K562 (cell line): ENCODE results near the gene IL4I1. TPM values are rescaled to one million over a fixed set of nuclear protein-coding genes. Genes with fewer than 3 reads are reported as not detected.
A peak's percentile ranks its signal among the peaks of the same experiment; 100 is the strongest.

Source experiments
- BDP1 ChIP-seq: IDR thresholded peaks from 3 replicates; pipeline ENCODE4 v1.6.1; 2011; ENCODE audit not compliant: insufficient read length, insufficient read depth
- CBX2 ChIP-seq: fragments of 200-600 bp; sonication (generic); IDR thresholded peaks from one replicate; pipeline ENCODE4 v1.6.1; 2012; ENCODE audit warnings: mild to moderate bottlenecking, low read length, inconsistent platforms; ENCODE audit not compliant: insufficient read depth, poor library complexity, severe bottlenecking
- DMBX1 ChIP-seq: fragments of 250-450 bp; sonication (Bioruptor Pico); IDR thresholded peaks from 2 replicates; pipeline ENCODE4 v1.8.0; 2022; ENCODE audit warnings: inconsistent platforms, mild to moderate bottlenecking, moderate library complexity, borderline replicate concordance
- FOSL1 ChIP-seq: fragments of 200-800 bp; sonication (Bioruptor generic); conservative IDR thresholded peaks from 2 replicates; pipeline ENCODE4 v1.6.1; 2016; ENCODE audit warnings: missing genetic modification characterization, missing compliant biosample characterization
- GABPB1 ChIP-seq: sonication (generic); formaldehyde crosslinking; IDR thresholded peaks from 2 replicates; pipeline ENCODE4 v1.8.0; 2022; ENCODE audit warnings: mild to moderate bottlenecking, missing genetic modification reagents
- MTA3 ChIP-seq: fragments of 450-650 bp; formaldehyde crosslinking; IDR thresholded peaks from 2 replicates; pipeline ENCODE4 v1.6.1; 2017; ENCODE audit warnings: mild to moderate bottlenecking, borderline replicate concordance
- NBN ChIP-seq: fragments of 450-650 bp; IDR thresholded peaks from 2 replicates; pipeline ENCODE4 v1.6.1; 2016; ENCODE audit warnings: low read depth, mild to moderate bottlenecking
- NEUROD1 ChIP-seq: fragments of 150-350 bp; IDR thresholded peaks from 2 replicates; pipeline ENCODE4 v1.6.1; 2014; ENCODE audit warnings: borderline replicate concordance, low read length, low read depth; ENCODE audit not compliant: partially characterized antibody
- NFIC ChIP-seq: fragments of 450-650 bp; IDR thresholded peaks from 2 replicates; pipeline ENCODE4 v1.6.1; 2017; ENCODE audit warnings: mild to moderate bottlenecking, inconsistent platforms
- PHB ChIP-seq: fragments of 250-450 bp; sonication (Bioruptor Pico); IDR thresholded peaks from 2 replicates; pipeline ENCODE4 v1.5.0; 2021
- PRPF4 ChIP-seq: fragments of 200-400 bp; formaldehyde crosslinking; IDR thresholded peaks from one replicate; pipeline ENCODE4 v1.6.1; 2017; ENCODE audit warnings: low read length, low read depth, mild to moderate bottlenecking; ENCODE audit not compliant: insufficient read depth, poor library complexity, severe bottlenecking
- SOX6 ChIP-seq: fragments of 450-650 bp; IDR thresholded peaks from 2 replicates; pipeline ENCODE4 v1.6.1; 2014; ENCODE audit warnings: mild to moderate bottlenecking
- TCF3 ChIP-seq: sonication (generic); formaldehyde crosslinking; IDR thresholded peaks from 2 replicates; pipeline ENCODE4 v1.4.0; 2020; ENCODE audit warnings: mild to moderate bottlenecking, missing genetic modification reagents
- TRIM24 ChIP-seq, 2 experiments: fragments of 450-650 bp; IDR thresholded peaks; 2 replicates each; pipeline ENCODE4 v1.6.1; 2016
- ZBTB17 ChIP-seq: fragments of 450-650 bp; formaldehyde crosslinking; IDR thresholded peaks from 2 replicates; pipeline ENCODE4 v1.4.0; 2020; ENCODE audit warnings: mild to moderate bottlenecking
- ZEB2 ChIP-seq: fragments of 450-650 bp; IDR thresholded peaks from 2 replicates; pipeline ENCODE4 v1.6.1; 2016
- ZNF282 ChIP-seq: sonication (generic); formaldehyde crosslinking; IDR thresholded peaks from 2 replicates; pipeline ENCODE4 v1.8.1; 2023; ENCODE audit warnings: missing genetic modification reagents
- ZNF316 ChIP-seq: fragments of 450-650 bp; IDR thresholded peaks from 2 replicates; pipeline ENCODE4 v1.6.1; 2016
- polyA plus RNA-seq, 8 experiments: library from polyadenylated mRNA; depleted of rRNA in 4 of 8; stranded (reverse) in 5 of 8; unstranded in 3 of 8; fragments of >200 nt; fragmentation: Nextera tagmentation in 2 of 8; fragmentation: Illumina TruSeq in 1 of 8; extraction: Ambion mirVana in 2 of 8; extraction: Trizol in 1 of 8; gene quantifications; 2 replicates each; pipeline versions ENCODE4 v1.2.1 to v1.2.3, GENCODE V29; 2011 to 2014; ENCODE audit warnings: inconsistent platforms in 1 of 8, missing spikeins in 1 of 8
- total RNA-seq, 7 experiments: library from RNA; depleted of rRNA in 6 of 7; stranded (reverse); fragments of >200 nt in 6 of 7; fragmentation: Illumina TruSeq in 2 of 7; extraction: Trizol in 2 of 7; gene quantifications; 2 replicates each; pipeline versions ENCODE4 v1.2.1 to v1.2.3, GENCODE V29; 2011 to 2021; ENCODE audit warnings: low replicate concordance in 1 of 7
- TF ChIP-seq, protein P1 (sequence below): sonication (generic); formaldehyde crosslinking; IDR thresholded peaks from 2 replicates; pipeline ENCODE4 v1.4.0; 2020; ENCODE audit warnings: mild to moderate bottlenecking, missing genetic modification reagents
- TF ChIP-seq, protein P2 (sequence below): sonication (generic); formaldehyde crosslinking; IDR thresholded peaks from 2 replicates; pipeline ENCODE4 v1.8.0; 2022; ENCODE audit warnings: missing genetic modification reagents, mild to moderate bottlenecking, moderate library complexity, borderline replicate concordance
- TF ChIP-seq, protein P3 (sequence below), 2 experiments: fragments of 450-650 bp; IDR thresholded peaks; 2 replicates each; pipeline ENCODE4 v1.6.1; 2016
- TF ChIP-seq, protein P4 (sequence below): fragments of 250-450 bp; sonication (Bioruptor Pico); IDR thresholded peaks from 2 replicates; pipeline ENCODE4 v1.4.0; 2020

The IL4I1 gene
- total and polyA plus RNA-seq, 9 of the 15 experiments (the other 6 are each of a cell fraction or from before 2014, with no cell fraction given) = 0.06 to 0.95 (median 0.43) TPM; not detected in 2

DNA sequence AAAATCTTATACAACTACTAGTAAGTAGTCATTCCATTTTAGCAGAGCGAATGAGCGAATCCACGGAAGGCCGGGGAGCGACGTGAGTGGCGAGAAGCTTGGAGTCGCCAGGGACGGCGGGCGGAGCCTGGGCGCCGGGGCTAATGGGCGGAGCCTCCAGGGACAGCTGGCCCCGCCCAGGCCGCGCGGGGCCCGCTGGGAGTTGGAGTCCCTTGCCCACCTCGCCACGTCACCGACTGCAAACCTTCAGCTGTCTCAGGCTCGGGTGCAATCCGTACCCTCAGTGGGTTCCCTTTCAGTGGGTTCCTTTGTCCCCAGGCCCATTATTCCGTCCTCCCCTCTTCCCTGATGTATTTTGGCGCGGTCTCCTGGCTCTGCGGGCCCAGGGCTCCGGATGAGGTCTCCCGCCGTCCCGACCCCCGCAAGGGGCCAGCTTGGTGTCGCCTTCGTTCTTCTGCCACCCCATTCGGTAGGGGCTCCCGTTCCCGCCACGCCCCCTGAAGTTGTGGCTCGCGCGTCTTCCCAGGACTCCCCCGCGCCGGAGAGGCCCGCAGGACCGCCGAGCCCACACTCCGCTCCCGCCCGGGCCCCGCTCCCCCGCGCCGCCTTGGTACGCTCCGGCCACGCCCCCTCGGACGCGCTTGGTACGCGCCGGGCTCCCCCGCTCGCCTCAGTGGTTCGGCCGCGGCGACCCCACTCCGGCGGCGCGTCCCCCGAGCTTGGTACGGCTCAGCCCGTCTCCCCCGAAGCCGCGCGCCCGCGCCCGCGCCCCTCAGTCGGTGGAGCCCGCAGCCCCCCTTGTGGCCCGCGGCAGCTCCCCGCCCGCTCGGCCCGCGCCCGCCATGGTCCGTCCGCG is 46.0 kb downstream of the IL4I1 start, which contains the start of gene PTOV1 (continued):
- TF ChIP-seq BDP1 (no peak), ZNF282 (CRISPR knock-in tag) (peak; percentile 81; the same call in 1 of the 2 replicates), NBN (peak; percentile 83; the same call in 1 of the 2 replicates), ZEB2 (0 out of 2 replicates have a peak, but pooled peaks have one; percentile 24), TCF3 (CRISPR knock-in tag) (peak; percentile 16; the same call in 1 of the 2 replicates), FOSL1 (tag) (peak; percentile 82), ZBTB17 (peak; percentile 73; the same call in 1 of the 2 replicates), NEUROD1 (no peak), GABPB1 (CRISPR knock-in tag) (peak; percentile 75; the same call in 1 of the 2 replicates), SOX6 (peak; percentile 47), CBX2 (no peak), TRIM24 (IDR thresholded peaks at IDR 0.05) (peak in 1 of 2 experiments; percentile 42; a peak in 1 of 4 replicates), PRPF4 (no peak), ZNF316 (peak; percentile 85), NFIC (no peak), DMBX1 (CRISPR knock-in tag) (no peak), MTA3 (peak; percentile 79; the same call in 1 of the 2 replicates), PHB (CRISPR knock-in tag) (0 out of 2 replicates have a peak, but pooled peaks have one; percentile 35)
- TF ChIP-seq, protein P1, sequence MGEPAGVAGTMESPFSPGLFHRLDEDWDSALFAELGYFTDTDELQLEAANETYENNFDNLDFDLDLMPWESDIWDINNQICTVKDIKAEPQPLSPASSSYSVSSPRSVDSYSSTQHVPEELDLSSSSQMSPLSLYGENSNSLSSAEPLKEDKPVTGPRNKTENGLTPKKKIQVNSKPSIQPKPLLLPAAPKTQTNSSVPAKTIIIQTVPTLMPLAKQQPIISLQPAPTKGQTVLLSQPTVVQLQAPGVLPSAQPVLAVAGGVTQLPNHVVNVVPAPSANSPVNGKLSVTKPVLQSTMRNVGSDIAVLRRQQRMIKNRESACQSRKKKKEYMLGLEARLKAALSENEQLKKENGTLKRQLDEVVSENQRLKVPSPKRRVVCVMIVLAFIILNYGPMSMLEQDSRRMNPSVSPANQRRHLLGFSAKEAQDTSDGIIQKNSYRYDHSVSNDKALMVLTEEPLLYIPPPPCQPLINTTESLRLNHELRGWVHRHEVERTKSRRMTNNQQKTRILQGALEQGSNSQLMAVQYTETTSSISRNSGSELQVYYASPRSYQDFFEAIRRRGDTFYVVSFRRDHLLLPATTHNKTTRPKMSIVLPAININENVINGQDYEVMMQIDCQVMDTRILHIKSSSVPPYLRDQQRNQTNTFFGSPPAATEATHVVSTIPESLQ = no peak
- TF ChIP-seq, protein P2, sequence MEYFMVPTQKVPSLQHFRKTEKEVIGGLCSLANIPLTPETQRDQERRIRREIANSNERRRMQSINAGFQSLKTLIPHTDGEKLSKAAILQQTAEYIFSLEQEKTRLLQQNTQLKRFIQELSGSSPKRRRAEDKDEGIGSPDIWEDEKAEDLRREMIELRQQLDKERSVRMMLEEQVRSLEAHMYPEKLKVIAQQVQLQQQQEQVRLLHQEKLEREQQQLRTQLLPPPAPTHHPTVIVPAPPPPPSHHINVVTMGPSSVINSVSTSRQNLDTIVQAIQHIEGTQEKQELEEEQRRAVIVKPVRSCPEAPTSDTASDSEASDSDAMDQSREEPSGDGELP = peak; percentile 97
- TF ChIP-seq, protein P3, sequence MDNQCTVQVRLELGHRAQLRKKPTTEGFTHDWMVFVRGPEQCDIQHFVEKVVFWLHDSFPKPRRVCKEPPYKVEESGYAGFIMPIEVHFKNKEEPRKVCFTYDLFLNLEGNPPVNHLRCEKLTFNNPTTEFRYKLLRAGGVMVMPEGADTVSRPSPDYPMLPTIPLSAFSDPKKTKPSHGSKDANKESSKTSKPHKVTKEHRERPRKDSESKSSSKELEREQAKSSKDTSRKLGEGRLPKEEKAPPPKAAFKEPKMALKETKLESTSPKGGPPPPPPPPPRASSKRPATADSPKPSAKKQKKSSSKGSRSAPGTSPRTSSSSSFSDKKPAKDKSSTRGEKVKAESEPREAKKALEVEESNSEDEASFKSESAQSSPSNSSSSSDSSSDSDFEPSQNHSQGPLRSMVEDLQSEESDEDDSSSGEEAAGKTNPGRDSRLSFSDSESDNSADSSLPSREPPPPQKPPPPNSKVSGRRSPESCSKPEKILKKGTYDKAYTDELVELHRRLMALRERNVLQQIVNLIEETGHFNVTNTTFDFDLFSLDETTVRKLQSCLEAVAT (IDR thresholded peaks at IDR 0.05) = peak in 1 of 2 experiments; percentile 40; a peak in 1 of 4 replicates
- TF ChIP-seq, protein P4, sequence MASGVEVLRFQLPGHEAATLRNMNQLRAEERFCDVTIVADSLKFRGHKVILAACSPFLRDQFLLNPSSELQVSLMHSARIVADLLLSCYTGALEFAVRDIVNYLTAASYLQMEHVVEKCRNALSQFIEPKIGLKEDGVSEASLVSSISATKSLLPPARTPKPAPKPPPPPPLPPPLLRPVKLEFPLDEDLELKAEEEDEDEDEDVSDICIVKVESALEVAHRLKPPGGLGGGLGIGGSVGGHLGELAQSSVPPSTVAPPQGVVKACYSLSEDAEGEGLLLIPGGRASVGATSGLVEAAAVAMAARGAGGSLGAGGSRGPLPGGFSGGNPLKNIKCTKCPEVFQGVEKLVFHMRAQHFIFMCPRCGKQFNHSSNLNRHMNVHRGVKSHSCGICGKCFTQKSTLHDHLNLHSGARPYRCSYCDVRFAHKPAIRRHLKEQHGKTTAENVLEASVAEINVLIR (CRISPR knock-in tag) = peak; percentile 95
